Measurements from ENCODE around the gene ZNF445.
"Not testable (repeated sequence)": the region's sequence is repeated elsewhere in the genome, so short reads cannot be mapped to it uniquely, and the experiment has no call there.

Gene ZNF445

DNA sequence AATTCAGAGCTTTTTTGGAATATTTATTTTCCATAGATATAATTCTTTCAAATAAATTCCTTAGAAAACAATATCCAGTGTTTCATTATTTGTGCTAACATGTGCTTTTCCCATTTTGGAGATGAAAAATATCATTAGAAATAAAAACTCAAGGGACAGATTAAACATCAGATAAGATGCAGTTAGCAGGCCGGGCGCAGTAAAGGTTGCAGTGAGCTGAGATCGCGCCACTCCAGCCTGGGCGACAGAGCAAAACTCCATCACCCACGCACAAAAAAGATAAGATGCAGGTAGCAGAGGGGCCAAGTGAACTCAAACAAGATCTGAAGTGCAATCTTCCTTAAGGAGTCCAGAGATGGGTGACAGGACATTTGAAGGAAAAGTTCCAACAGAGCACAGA lies 48.0 kb downstream of the ZNF445 start:
- no peak for DNase-seq

- DNase-seq, result no peak
These were observed 48.6 kb downstream of the ZNF445 start for GRCh38 chr3:44428910-44429309.

DNA sequence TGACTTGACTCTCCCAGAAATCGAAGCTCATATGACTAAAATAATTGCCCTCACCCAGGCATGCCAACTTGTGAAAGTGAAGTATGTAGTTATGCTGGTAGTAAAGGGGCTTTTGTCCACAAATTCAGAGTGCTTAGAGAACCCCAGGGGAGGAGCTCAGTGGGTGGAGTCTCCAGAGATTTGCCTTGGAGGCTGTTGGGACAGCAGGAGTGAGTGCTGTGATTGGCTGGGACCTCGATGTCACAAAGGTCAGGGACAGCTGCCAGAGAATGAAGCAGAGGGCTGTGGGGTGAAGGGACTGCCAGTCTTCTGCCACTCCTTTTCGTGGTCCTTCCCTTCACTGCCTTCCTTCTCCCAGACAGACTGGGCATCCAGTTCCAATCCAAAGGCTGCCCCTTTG lies 49.8 kb downstream of the ZNF445 start:
- no peak for DNase-seq

GRCh38 chr3:44424758-44425157 lies 52.7 kb downstream of the ZNF445 start:
- DNase-seq, result no peak

DNA sequence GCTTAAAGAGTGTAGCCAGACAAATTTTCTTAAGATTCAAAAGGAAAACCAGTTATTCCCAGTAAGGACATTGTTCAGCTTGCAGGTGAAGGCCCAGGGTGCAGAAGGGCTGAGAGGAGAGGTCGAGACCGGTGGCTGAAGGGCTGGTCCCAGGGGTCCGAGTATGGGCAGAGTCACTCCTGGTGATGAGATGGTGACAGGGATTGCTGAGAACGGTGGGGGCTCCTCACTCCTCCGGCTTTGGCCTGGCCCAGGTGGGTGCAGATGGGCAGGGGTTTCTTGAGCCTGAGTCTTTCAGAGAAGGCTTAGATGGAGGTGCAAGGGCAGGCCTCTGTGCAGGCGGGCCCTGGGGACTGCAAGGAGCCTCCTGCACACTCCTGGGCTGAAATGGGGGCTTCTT lies 56.2 kb downstream of the ZNF445 start:
- no peak for DNase-seq

DNA sequence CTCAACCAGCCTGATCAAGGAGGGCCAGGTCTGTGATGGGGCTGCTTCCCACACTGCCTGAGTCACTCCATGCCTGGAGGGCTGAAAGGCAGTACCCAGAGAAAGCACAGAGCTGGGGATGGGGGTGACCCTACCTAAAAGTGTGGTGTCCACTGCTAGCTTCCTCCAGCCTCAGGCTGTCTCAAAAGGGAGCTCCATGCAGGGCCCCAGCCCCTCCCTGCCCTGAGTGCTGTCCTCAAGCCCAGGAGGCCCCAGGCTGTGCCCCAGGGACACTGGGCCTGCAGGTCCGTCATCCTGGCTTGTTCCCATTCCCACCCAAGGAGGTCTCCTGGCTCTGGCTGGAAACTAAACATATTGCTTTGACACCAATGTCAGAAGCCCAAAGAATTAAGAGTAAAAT lies 56.8 kb downstream of the ZNF445 start:
- no peak for DNase-seq

DNA sequence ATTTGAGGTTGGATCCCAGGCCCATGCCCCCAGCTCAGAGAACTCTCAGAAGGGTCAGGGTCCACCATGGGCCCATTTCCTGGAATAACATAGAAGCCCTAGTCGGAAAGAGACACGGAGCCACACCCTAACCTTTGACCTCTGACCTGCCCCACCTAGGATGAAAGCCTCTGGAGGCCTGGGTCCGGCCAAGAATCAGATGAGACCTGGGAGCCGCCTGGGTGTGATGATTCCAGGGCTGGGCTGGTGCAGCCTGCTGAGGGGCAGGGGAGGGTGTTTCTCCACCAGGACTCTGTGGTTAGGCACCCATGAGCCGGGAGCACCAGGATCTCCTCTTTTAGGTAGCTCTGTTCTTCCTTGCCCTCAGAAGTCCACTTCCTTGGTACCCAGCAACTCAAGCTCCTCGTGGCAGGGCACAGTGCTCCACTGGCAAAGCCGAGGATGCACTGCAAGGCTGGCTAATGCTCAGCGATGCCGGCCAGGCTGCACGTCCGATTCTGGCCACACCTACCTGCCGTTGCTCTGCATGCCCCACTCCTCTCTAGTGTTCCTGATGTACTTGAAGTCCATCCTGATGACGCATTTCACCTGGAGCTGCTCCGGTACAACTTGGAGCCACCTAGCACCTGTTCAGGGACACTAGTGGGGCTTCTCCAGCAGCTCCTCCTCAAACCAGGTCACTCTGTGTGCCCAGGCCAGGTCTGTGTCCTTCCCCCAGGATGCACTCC lies 57.4 kb downstream of the ZNF445 start:
- DNase-seq, result no peak

- no peak for DNase-seq
These were observed 58.2 kb downstream of the ZNF445 start for GRCh38 chr3:44419116-44419922.

- DNase-seq, result no peak
These were observed 58.9 kb downstream of the ZNF445 start for GRCh38 chr3:44418549-44418948.

GRCh38 chr3:44418118-44418517 lies 59.4 kb downstream of the ZNF445 start:
- DNase-seq, result not testable (repeated sequence)

GRCh38 chr3:44416031-44417030 lies 61.1 kb downstream of the ZNF445 start:
- no peak for DNase-seq

DNA sequence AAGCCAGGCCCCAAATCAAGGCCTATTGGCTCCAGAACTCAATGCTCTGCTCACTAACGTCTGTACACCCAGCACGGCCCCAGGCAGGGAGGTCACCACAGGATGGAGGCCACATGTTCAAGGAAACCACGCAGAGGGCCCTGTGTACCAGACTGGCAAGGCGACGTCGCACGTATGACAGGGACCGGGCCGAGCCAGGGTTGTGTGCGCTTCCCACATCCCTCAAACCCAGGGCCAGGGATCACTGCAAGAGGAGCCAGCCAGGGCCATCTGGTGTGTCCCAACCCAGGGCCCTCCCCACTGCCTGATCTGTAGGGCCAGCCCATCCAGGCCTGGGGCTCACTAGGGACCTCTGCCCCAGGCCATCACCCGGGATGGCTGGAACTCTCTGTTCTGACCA lies 62.0 kb downstream of the ZNF445 start:
- no peak for DNase-seq

GRCh38 chr3:44414517-44415090 lies 62.9 kb downstream of the ZNF445 start:
- no peak for DNase-seq

GRCh38 chr3:44412365-44412764 lies 65.1 kb downstream of the ZNF445 start:
- DNase-seq, result no peak

GRCh38 chr3:44411031-44411645 lies 66.3 kb downstream of the ZNF445 start:
- DNase-seq, result no peak

- no peak for DNase-seq
These were observed 67.6 kb downstream of the ZNF445 start for GRCh38 chr3:44409640-44410410.

DNA sequence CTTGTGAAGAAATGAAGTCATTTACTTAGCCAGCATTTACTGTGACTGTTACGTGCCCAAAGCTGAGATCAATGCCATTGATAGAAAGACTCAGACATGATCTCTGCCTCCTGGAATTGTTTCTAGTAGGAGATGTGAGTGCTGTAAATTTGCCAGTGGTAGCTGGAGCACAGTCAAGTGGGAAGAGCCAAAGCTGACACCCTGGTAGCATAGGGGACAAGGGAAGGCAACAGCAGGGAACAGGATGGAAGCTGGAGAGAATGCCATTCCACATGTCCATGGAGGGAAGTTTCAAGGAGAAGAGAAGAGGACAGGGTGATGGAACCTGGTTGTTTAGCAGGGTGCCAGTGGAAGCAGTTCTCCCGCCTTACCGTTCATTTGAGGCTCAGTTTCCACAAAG lies 74.9 kb downstream of the ZNF445 start:
- DNase-seq, result no peak

DNA sequence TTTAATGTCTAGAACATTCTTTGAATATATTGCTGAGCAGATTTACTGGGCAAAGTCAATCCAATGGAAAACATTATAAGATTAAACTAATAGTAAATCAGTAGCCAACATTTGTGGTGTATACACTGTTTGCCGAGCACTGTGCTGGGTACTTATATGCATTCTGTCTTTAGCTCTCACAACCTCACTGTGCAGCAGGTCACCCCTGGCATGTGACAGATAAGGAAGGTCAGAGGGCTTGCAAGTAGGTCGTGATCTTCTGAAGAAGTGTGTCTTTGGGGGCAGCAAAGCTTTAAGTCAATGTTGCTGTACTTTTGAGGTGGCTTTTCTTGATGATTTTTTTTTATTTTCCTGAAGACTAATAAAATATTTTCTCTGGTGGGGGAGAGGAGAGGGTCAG lies 76.7 kb downstream of the ZNF445 start:
- no peak for DNase-seq

GRCh38 chr3:44398853-44399252 lies 78.6 kb downstream of the ZNF445 start:
- DNase-seq, result no peak

GRCh38 chr3:44398271-44398670 lies 79.2 kb downstream of the ZNF445 start:
- not testable (repeated sequence) for DNase-seq

Data from NCI-H774 (cell line).